ENCODE measurements around the gene PLA2G2D. TPM values are rescaled to one million over a fixed set of nuclear protein-coding genes. Genes with fewer than 3 reads are reported as not detected.
A peak's percentile ranks its signal among the peaks of the same experiment; 100 is the strongest.

Gene PLA2G2D
- total and polyA plus RNA-seq, 2 of the 13 experiments (the other 11 are each of a cell fraction or from before 2014, with no cell fraction given), result not detected

DNA sequence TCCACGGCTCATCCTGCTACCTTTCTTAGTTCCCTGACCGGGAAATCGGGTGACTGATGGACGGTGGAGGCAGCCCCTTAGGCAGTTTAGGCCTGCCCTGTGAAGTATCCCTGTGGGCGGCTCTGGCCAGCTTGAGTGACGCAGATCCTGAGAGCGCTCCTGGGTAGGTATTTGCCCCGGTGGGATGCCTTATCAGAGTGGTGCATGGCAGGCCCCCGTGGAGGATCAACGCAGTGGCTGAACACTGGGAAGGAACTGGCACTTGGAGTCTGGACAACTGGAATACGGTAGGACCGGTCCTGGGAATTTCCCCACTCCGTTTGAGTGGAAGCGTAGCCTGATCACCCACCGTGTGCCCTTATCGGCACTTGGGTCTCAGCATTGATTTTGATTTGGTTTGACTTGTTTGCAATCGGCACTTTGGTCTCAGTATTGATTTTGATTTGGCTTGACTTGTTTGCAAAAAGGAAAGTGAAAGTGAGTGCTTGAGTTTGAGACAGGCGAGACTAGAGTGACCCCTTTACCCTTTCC is 35.0 kb upstream of the PLA2G2D start:
- POLR2A ChIA-PET, result no interaction called here
- Histone ChIP-seq H3K36me3 (replicated peaks in 1 of 2; ENCODE audit: control insufficient read depth in 1 of 2, insufficient read depth in 2 of 2, low read length in 2 of 2) (no peaks in the 10 kb centered on the region), H3K27me3 (ENCODE audit: control insufficient read depth in 1 of 2, insufficient read depth in 2 of 2, low read length in 2 of 2) (no peaks in the 10 kb centered on the region; a peak in 1 of 5 replicates), H3K4me1 (ENCODE audit: insufficient read depth, low read length) (peaks cover 17% of the 10 kb centered on the region), H3K4me2 (ENCODE audit: low read depth, low read length) (peak overlapping the region; percentile 41; the same call in 1 of the 2 replicates), H2AFZ (ENCODE audit: low read length) (peak overlapping the region; percentile 79), H3K9me3 (ENCODE audit: low read length) (peaks cover 10% of the 10 kb centered on the region), H3K4me3 (replicated peaks in 1 of 3; ENCODE audit: insufficient read depth in 1 of 3, low read depth in 2 of 3, low read length in 3 of 3) (peak overlapping the region; percentile 20 to 39 (median 34); a peak in 4 of 6 replicates), H3K27ac (ENCODE audit: extremely low read length, insufficient read depth, low read length) (no peak overlapping the region), H3K9ac (ENCODE audit: insufficient read depth, low read depth, low read length) (no peak overlapping the region), H3K79me2 (ENCODE audit: insufficient read depth, low read length) (no peaks in the 10 kb centered on the region), H4K20me1 (ENCODE audit: insufficient read depth, low read length) (no peaks in the 10 kb centered on the region)
- no peak for ATAC-seq
- TF ChIP-seq IRF2 (CRISPR knock-in tag; IDR thresholded peaks at IDR 0.05) (peak; percentile 87), TCF7L2 (IDR thresholded peaks at IDR 0.05; ENCODE audit: low read depth, low read length) (no peak), KAT2B (IDR thresholded peaks at IDR 0.05; ENCODE audit: borderline replicate concordance, low read depth, low read length) (peak; percentile 75; the same call in 1 of the 2 replicates), ZNF766 (CRISPR knock-in tag; IDR thresholded peaks at IDR 0.05; ENCODE audit: borderline replicate concordance) (no peak), HOXA3 (CRISPR knock-in tag; IDR thresholded peaks at IDR 0.05) (no peak), ZNF562 (CRISPR knock-in tag; IDR thresholded peaks at IDR 0.05; ENCODE audit: borderline replicate concordance) (no peak)
- TF ChIP-seq, protein P1, sequence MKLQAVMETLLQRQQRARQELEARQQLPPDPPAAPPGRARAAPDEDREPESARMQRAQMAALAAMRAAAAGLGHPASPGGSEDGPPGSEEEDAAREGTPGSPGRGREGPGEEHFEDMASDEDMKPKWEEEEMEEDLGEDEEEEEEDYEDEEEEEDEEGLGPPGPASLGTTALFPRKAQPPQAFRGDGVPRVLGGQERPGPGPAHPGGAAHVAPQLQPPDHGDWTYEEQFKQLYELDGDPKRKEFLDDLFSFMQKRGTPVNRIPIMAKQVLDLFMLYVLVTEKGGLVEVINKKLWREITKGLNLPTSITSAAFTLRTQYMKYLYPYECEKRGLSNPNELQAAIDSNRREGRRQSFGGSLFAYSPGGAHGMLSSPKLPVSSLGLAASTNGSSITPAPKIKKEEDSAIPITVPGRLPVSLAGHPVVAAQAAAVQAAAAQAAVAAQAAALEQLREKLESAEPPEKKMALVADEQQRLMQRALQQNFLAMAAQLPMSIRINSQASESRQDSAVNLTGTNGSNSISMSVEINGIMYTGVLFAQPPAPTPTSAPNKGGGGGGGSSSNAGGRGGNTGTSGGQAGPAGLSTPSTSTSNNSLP (IDR thresholded peaks at IDR 0.05; ENCODE audit: low read depth, low read length), result 0 out of 2 replicates have a peak, but pooled peaks have one; percentile 23
- TF ChIP-seq, protein P2, sequence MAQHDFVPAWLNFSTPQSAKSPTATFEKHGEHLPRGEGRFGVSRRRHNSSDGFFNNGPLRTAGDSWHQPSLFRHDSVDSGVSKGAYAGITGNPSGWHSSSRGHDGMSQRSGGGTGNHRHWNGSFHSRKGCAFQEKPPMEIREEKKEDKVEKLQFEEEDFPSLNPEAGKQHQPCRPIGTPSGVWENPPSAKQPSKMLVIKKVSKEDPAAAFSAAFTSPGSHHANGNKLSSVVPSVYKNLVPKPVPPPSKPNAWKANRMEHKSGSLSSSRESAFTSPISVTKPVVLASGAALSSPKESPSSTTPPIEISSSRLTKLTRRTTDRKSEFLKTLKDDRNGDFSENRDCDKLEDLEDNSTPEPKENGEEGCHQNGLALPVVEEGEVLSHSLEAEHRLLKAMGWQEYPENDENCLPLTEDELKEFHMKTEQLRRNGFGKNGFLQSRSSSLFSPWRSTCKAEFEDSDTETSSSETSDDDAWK (CRISPR knock-in tag; IDR thresholded peaks at IDR 0.05), result no peak
- TF ChIP-seq, protein P3, sequence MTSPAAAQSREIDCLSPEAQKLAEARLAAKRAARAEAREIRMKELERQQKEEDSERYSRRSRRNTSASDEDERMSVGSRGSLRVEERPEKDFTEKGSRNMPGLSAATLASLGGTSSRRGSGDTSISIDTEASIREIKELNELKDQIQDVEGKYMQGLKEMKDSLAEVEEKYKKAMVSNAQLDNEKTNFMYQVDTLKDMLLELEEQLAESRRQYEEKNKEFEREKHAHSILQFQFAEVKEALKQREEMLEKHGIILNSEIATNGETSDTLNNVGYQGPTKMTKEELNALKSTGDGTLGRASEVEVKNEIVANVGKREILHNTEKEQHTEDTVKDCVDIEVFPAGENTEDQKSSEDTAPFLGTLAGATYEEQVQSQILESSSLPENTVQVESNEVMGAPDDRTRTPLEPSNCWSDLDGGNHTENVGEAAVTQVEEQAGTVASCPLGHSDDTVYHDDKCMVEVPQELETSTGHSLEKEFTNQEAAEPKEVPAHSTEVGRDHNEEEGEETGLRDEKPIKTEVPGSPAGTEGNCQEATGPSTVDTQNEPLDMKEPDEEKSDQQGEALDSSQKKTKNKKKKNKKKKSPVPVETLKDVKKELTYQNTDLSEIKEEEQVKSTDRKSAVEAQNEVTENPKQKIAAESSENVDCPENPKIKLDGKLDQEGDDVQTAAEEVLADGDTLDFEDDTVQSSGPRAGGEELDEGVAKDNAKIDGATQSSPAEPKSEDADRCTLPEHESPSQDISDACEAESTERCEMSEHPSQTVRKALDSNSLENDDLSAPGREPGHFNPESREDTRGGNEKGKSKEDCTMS (CRISPR knock-in tag; conservative IDR thresholded peaks at IDR 0.05), result no peak
- CTCF ChIA-PET (ENCODE audit: low intra/inter-chr PET ratio, low total read pairs), result no interaction called here
- no peak for DNase-seq (ENCODE audit: low spot score)
- BruUV-seq (replicated peaks), result no TSS peak
- intact Hi-C loops (cut with micrococcal nuclease; ENCODE audit: unreplicated experiment) (no loop called here), in situ Hi-C loops (cut with HindIII; ENCODE audit: extremely low pct_ligation_motif_present, low pct_unique_long_range_greater_than_20kb) (loop anchor here (5.0 kb wide), 2 partner anchors 182 to 232 kb away; partner anchors contain the start of gene PLA2G2E)
- FAIRE-seq, result no peak
- 58% methylated on average over 16 of the region's 18 CpGs for WGBS (ENCODE audit: low lambda C conversion rate)
